Left kidney (tissue), 2 donors: ENCODE measurements around the gene ANKS6. TPM values are rescaled to one million over a fixed set of nuclear protein-coding genes. Genes with fewer than 3 reads are reported as not detected.

Source experiments
- DNase-seq: peaks from one replicate; pipeline ENCODE4 v3.0.0-alpha.2; 2013
- polyA plus RNA-seq: library from polyadenylated mRNA; unstranded; fragments of 120-200 nt; gene quantifications from one replicate; pipeline ENCODE4 v1.2.1, GENCODE V29; 2013; ENCODE audit not compliant: insufficient read length

The ANKS6 gene
- polyA plus RNA-seq, 1 donor, result 30.6 TPM

DNA sequence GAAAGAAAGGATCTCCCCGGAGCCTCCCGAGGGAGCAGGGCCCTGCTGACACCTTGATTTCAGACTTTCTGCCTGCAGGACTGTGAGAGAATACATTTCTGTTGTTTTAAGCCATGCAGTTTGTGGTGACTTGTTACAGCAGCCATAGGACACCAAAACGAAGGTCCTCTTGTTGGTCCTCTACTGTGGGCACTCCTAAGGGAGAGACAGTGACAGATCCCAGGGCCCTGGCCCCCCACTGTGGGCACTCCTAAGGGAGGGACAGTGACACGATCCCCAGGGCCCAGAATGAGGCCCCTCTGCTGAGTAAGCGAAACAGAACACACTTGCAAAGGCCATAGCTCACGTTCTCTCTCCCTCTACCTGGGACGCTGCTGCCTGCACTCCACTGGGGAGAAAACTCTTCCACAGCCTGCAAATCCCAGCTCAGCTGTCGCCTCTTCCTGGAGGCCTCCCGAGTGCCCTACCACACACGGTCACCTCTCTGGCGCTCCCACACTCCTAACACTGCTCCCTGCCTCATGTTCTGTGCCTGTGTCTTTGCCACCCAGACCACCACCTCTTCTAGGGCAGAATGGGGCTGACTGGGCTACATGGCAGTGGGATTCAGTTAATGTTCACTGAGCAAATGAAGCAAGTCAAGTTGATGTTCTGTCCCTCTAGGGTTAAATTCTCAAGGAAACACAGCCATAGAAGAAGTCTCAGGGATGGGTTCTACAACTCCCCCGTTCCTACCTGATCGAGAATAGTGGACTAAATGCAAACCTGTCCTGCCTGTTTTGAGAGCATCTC is 23.8 kb downstream of the ANKS6 start:
- DNase-seq, result no peak

DNA sequence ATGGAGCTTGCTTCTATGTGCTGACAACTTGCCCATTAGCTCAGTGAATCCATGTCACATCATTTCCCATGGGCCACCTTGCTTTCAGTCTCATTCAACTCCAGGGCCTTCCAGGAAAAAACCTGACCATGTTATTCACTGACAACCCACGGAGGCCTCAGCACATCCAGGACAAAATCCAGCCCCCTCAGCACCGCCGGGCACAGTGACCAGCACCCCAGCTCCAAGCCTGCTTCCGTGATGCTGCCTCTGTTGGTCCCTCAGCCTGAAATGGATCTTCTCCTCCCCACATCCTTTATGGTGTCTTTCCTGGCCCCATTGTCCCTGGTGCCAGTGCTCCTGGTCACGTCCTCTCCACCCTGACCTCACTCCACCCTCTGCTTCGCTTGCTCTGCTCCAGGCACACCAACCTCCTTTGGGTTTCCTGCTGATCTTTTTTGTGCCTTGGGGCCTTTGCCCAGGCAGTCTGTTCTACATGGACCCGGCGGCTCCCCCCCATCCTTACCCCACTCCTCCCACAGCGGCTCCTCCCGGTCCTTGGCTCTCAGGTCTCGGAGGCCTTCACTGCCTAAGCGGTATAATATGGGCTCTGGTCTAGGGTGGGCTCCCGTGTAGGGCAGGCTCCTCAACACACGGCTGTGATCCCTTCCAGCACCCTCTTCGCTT is 25.0 kb downstream of the ANKS6 start:
- no peak for DNase-seq

DNA sequence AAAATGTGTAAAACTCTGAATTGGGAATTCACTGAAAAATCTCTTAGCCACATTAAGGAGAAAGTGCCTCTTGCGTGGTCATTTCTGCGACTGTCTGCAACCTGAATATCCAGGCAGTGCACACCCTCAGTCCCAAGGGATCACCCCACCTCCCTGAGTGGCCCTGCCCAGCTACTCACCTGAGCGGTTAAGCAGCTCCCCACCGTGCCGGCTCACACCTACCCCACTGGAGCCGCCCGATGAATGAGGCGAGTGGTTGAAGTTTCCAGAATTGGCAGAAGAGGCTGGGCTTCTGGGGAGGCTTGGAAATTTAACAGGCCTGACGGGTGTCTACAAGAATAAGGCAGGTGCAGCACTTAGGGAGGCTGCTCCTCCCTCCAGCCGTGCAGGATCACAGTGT is 25.6 kb downstream of the ANKS6 start:
- DNase-seq, result no peak

GRCh38 chr9:98768344-98768743 is 28.0 kb downstream of the ANKS6 start:
- DNase-seq, result no peak

DNA sequence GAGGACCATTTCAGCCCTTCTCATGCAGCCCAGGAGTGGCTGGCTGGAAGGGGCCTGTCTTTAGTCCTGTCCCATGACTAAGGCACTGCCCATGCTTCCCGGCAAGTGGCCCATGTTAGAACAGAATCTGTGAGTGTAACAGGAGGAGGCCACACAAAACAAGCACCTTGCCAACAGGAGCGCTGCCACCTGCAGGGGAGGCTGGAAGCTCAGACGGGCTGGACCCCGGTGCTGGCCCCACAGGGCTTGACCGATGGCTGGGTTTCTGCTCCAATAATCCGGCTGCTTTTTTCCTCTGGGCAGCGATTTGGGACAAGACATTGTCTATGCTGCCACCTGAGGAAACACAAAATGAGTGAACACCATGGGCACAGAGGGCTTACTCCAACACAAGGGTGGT is 28.4 kb downstream of the ANKS6 start:
- no peak for DNase-seq

DNA sequence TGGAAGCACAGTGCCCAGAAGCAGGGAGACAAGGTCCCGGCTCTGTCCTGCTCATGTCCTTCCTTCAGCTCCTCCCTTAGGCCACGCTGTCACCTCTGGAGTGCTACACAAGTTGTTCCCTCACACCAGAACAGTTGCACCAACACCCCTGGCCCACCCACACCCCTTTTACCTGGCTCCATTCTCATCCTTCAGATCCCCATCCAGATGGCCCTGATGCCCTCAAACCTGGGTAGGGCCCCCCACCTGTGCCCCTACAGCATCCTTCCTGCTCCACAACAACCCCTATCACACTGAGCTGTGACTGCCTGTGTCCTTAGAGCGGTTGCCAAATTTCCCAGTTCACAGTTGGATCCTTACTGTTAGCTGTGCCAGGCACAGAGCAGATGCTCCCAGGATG is 29.2 kb downstream of the ANKS6 start:
- DNase-seq, result no peak

DNA sequence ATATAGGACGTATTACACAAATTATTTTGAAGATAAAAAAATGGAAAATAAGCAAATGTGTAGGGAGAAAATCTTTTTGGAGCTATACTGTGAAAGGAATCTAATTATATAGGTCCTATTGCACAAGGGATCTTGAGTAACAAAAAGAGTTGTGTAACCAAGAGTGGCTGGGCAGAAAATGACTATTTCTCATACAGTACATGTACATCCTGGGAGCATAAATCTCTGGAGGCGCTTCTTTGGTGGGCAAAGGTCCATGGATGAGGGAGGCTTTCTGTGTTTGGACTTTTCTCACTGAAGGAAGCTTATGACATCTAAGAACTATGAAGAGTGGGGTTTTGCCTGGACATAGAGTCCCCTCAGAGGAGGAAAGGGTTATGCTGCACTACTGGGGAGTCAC is 29.8 kb downstream of the ANKS6 start:
- no peak for DNase-seq

DNA sequence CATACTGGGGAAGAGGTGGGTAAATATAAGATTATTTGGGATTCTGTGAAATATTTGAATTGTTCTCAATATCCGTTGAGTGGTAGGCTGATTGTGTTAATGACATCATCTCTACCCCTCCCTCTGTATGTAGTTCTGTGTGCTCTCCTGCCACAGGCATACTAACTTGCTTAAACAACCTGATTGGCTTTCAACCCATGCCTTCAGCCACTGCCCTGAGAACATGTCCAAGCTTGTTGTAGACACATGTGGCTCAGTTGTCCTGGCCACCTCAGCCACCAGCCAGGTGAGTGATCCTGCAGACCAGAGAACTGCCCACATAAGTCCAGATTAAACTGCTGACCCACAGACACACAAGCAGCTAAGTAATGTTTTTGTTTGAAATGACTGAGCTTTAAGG is 31.1 kb downstream of the ANKS6 start:
- DNase-seq, result no peak

GRCh38 chr9:98763986-98764745 is 32.2 kb downstream of the ANKS6 start:
- DNase-seq, result no peak

GRCh38 chr9:98760231-98760630 is 36.1 kb downstream of the ANKS6 start:
- DNase-seq, result no peak

DNA sequence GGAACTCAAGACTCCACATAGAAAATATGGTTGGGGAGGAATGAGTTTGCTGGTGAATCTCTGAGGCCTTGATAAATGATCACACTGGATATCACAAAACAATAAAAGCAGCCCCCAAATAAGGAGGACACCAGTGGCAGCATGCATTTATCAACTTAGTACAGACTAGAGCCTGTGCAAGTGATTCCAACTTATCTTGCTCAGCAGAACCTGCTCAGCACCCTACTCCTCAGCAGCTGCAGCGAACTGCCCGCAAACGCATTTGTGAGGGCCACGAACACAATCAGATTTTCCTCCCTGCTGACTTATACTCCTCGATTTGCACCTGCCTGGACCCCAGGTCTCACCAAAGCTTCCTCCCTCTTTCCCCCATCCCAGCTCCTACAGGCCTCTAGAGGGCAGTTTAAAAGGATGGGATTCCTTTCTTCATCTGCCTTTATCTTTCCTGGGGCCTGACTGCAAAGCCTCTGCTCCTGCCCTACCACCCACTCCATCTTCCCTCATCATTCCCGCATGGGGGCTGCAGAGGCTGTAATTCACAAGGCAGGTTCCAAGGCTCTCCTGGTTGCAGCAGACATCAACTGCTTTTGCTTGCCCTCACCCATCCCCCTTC is 41.2 kb downstream of the ANKS6 start:
- DNase-seq, result no peak

GRCh38 chr9:98751210-98751609 is 45.1 kb downstream of the ANKS6 start:
- no peak for DNase-seq

GRCh38 chr9:98750364-98751060 is 45.8 kb downstream of the ANKS6 start:
- DNase-seq, result no peak

GRCh38 chr9:98747476-98747875 is 48.9 kb downstream of the ANKS6 start:
- no peak for DNase-seq

- DNase-seq, result no peak
Observed at GRCh38 chr9:98745470-98745869, 50.9 kb downstream of the ANKS6 start.

- DNase-seq, result no peak
Observed at GRCh38 chr9:98743818-98744611, 52.3 kb downstream of the ANKS6 start.

DNA sequence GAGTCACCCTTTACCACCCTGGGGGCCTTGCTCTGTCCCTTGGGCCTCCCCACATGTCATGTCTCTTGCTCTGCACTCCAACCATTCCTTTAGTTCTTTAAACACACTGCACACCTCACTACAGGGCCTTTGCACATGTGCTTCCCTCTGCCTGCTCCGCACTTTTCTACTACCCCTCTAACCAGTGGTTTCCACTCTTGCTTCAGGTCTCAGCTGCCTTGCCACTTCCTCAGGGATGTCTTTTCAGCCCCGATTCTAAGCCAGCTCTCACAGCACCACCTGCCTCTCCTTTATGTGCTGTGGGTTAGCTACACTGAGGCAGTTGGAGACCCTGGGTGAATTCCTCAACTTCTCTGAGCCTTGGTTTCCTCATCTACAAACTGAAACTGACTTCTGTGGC is 53.0 kb downstream of the ANKS6 start:
- no peak for DNase-seq

GRCh38 chr9:98742325-98743280 is 53.8 kb downstream of the ANKS6 start:
- DNase-seq, result no peak

GRCh38 chr9:98740226-98740881 is 56.0 kb downstream of the ANKS6 start:
- DNase-seq, result no peak
